ENCODE measurements around the gene PABPC1L.
"Not testable (repeated sequence)": the region's sequence is repeated elsewhere in the genome, so short reads cannot be mapped to it uniquely, and the experiment has no call there.

The PABPC1L gene

DNA sequence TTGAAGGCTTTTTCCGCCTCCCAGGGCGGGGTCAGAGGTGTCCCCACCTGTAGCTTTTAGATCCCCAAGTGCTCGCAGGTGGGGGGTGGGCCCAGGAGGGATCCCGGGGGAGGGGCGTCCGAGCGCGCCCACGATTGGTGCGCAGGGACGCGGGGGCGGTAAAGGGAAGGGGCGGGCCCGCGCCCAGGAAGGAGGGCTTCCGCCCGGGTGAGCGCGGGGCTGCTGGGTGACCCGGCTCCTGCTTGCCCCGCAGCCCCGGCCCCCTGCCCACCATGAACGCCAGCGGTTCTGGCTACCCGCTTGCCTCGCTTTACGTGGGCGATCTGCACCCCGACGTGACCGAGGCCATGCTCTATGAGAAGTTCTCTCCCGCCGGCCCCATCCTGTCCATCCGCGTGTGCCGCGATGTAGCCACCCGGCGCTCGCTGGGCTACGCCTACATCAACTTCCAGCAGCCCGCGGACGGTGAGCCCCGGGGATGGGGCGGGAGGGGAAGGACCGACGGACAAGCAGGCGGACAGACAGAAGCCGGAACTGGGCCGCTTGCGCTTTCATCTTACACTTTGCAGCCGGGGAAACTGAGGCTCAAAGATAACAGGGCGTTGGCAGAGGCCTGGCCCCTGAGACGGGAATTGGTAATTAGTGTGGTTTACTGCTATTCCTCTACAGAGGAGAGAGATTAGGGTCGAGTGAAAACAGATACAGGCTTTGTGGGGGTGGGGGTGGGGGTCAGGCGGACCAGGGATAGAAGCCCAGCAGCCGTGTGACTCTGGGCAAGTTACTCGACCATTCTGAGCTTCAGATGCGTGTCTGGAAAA is at the start of gene PABPC1L:
TSS of gene PABPC1L (plus strand) at position 189 of the 818 bp plus-strand sequence. CDS start at position 273, 84 bp downstream.
- DNase-seq: peak; percentile 80 to 83

GRCh38 chr20:44861531-44862006 is 48.3 kb upstream of the PABPC1L start:
- DNase-seq: no peak

GRCh38 chr20:44862286-44862685 is 47.6 kb upstream of the PABPC1L start:
- DNase-seq: no peak

DNA sequence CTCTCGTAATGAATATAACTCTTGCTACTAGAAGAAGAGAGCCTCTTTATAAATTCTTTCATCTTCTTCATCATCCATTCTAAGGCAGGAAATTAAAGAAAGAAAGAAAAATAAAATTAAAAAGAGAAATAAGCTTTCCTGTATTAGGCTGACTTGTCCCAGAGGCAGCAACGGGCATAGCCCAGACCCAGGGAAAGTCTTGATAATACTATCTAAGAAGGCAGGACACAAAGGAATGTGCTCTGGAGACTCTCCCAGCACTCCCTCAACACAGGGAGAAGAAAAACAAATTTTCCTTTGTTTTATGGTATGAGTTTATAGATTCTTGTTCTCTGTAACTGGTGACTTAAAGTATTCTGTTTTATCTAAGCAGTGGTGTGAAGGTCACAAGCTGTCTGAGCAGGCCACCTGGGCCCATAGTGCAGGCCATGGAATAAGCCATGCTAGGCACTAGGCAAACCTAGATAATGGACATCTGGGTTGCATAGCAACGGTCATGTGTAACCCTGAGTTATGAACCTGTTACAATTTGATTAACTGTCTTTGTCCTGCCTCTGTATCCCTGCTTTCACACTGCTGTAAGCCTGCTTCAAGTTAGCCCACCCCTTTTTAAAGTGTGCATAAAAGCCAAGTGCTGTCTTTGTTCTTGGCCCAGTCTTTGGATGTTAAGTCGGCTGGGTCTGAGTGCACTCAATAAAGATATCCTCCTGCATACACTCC is 46.3 kb upstream of the PABPC1L start:
- not testable (repeated sequence) for DNase-seq

DNA sequence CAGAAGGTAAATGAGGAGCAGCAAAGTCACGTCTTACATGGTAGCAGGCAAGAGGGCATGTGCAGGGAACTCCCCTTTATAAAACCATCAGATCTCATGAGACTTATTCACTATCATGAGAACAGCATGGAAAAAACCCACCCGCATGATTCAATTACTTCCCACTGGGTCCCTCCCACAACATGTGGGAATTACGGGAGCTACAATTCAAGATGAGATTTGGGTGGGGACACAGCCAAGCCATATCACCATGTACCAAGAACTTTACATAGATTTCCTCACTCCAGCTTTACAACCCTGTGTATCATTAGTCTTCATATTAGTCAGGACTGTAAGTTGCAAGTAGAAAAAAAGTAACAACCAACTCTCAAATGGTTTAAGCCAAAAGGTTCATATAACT is 45.4 kb upstream of the PABPC1L start:
- DNase-seq: not testable (repeated sequence)

DNA sequence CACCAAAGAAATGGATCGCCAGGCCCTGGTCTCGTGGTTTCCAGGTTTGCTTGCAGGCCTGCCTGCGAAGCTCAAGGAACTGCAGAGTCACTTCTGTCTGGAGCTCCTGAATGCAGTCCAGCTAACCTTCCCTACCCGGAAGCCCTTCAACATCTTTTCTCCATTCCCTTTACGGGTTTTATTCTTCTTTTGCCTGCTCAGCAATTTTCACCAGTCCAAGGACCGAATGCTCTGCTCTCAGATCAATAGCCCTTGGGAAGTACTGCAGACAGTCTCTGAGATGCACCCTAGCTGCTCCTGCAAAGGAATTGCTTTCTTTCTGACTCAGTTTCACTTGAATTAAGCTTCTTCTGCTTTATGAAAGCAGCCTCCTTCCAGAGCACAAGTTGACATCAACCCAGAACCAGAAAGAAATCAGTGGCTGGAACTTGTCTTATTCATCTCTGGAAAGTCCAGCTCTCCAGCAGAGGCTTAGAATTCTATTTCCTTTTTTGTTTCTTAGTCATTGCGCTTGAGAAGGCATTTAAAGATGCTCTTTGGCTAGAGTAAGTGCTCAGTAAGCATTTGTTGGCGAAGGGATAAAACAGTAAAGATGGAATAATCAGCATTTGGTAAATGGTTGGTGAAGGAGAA is 43.0 kb upstream of the PABPC1L start:
- no peak for DNase-seq

- no peak for DNase-seq
Measured at GRCh38 chr20:44869471-44869870, 40.4 kb upstream of the PABPC1L start.

DNA sequence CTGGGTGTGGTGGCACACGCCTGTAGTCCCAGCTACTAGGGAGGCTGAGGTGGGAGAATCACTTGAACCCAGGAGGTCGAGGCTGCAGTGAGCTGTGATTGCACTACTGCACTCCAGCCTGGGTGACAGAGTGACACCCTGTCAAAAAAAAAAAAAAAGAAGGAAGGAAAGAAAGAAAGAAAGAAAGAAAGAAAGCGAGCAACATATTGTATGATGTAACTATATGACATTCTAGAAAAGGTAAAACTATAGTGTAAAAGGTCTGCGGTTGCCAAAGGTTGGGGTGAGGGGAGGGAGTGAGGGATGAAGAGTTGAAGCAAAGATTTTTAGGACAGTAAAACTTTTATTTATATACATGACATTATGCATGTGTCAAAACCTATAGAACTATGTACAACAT is 27.5 kb upstream of the PABPC1L start:
- not testable (repeated sequence) for DNase-seq

DNA sequence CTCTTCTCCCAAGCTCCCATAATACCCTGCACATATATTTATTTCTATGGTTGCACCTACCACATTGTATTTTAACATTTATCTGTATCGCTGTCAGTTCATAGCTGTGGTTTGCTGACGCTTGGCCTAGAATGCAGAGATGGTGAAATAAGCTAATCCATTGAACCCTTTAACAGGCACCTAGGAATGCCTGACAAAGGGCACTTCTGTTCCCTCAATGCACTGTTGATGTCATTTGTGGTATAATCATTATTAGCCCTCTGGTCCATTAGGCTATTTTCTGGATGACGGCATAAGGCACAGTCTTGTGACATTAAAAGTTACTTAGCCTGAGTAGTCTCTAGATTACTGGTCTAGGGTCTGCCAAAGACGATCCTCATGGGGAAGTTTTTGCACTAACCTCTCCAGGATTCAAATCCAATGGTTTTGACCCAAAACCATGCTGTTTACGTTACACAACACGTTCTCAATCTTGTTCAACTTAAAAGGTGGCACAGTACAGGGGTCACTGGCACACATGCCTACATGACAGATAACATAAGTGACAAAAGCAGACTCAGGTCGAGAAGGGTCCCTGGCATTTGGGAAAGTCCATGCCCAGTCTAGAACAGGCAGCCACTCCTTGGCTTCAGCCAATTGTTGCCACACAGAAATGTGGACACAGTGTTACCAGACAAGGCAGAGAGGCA is 26.5 kb upstream of the PABPC1L start:
- DNase-seq: no peak

GRCh38 chr20:44884907-44885391 is 24.9 kb upstream of the PABPC1L start:
- DNase-seq: no peak

DNA sequence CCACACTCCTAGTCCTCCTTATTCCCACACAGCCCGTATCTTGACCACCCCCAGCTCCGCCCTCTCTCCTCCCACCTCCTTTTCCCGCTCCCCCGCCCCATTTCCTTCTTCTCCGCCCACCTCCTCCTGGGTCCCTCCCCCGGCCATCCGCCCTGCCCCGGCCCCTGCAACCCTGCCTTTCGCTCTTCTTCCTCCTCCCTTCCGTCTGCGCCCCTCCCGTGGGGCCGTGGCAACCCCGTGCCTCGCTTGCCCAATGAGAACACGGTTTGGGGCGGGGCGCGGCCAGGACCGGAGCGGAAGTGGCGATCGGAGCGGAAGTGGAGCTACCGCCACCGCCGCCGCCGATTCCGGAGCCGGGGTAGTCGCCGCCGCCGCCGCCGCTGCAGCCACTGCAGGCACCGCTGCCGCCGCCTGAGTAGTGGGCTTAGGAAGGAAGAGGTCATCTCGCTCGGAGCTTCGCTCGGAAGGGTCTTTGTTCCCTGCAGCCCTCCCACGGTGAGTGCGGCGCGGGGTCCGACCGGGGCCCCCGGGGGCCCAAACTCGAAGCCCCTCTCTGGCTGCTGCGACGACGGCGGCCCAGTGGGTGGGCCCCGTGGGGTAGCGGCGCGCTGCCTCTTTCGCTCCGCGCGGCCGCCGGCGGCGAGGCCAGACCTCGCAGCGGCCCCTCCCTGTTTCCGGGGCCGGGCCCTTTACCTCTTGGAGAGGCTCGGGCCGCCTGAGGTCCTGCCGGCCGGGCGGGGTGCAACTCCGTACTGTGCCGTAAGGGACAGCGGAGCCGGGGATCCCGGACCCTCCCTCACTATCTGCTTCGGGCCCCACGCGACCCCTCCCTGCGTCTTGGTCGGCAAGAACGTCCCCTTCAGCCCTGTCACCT is 24.2 kb upstream of the PABPC1L start, which contains the start of gene YWHAB:
TSS of gene YWHAB (plus strand) at position 314 of the 874 bp plus-strand sequence. CDS start 15,829 bp downstream, outside the sequence.
- peak; percentile 97 to 98 for DNase-seq

DNA sequence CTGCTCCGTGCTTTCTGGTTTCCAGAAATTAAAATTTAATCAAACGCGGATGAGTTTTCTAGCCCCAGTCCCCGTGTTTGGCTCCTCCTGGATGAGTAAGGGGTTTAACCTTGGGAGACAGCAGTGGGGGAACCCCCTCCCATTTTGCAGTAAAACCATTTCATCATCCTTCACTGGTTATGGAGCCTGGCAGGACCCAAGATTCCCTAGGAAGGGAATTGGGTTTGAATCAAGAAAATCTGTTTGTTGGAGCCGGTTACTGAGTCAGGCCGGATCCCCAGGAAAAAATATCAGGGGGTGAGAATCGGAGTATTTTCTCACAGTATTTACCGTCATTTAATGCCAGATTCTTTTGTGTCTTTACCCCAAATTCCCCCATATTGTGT is 23.6 kb upstream of the PABPC1L start:
- no peak for DNase-seq

DNA sequence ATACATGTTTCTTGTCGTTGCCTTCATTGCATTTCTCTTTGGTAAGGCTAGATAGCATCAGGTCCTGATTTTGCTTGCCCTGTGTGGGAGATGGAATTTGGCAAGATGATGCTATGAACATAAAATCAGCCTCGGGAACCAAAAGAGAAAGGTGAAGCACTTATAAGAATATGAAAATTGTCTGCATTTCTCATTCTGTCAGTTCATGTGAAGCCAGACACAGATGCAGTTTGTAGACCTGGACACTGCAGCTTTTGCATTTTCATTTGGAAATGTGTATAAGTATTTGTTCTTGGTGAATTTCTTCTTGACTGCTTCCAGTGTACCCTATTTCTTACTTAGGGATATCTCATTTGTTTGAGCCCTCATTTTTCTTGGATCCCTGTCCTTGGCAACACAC is 23.0 kb upstream of the PABPC1L start:
- no peak for DNase-seq

DNA sequence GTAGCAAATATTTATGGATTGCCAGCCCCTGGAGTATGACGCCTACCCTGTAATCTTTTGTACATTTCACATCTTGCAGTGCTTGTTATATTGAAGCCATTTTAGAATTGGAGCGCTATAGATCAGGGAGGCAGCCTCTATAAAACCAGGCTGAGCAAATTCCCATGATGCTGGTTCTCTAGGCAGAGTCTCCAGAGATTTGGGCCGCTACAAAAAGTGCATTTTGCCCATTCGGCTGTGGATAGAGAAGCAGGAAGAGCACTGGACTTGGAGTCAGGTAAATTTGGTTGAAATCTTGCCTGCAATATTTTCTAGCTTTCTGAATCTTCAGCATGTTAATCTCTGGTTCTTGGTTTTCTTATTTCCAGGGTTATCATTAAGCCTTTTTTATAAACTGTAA is 22.4 kb upstream of the PABPC1L start:
- no peak for DNase-seq

DNA sequence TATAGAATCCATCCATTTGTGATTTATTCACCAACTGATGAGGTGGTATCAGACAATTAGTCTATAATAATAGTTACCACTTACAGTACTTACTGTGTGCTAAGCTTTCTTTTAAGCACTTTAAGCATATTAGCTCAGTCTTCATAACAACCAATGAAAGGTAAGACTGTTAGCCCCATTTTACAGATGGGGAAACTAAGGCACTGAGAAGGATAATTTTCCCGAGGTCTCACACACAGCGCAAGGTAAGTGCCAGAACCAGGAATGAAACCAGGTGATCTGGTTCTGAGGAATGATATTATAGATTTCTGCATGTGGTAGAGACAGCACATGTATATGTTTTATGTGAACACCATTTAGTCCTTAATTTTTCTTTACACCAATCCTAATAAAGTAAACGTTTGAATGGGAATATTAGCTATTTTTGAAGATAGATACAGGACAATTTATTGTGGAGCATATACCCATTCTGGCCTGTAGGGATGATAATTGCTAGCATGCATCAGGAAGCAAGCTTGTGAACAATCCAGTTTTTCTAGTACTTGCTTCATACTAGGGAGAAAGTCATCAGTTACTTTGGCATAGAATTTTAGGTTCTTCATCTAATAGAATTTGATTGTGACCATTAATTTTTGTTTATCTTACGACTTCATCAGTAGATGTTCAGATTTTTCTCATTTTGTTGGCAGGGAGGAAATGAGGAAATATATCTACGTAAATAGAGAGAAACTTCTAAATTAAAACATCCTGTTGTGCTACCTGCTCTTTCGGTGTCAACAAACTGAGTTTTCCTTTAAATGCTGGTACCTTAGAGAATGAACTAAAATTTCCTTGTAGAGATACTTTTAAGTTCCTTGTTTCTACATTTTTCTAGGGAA is 21.4 kb upstream of the PABPC1L start:
- no peak for DNase-seq

GRCh38 chr20:44891826-44892225 is 18.0 kb upstream of the PABPC1L start:
- no peak for DNase-seq

- no peak for DNase-seq
Measured at GRCh38 chr20:44894959-44895358, 14.9 kb upstream of the PABPC1L start.

DNA sequence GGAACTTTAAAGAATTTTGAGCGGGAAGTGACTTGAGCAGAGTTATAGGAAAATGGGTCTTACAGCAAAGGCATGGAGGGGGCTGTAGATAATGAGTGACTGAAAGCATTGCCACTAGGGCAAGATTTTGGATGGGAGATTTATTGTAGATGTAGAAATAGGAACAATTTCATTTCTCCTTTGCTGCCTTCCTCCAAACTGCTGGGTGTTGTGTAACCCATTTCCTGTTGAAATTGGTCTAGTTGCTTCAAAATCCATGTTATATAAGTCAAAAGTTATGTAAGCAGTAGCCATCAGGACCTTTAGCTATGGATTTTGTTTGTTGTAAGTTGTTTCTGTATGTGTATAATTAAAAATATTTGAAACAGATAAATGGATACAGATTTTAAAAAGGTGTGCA is 13.3 kb upstream of the PABPC1L start:
- no peak for DNase-seq

DNA sequence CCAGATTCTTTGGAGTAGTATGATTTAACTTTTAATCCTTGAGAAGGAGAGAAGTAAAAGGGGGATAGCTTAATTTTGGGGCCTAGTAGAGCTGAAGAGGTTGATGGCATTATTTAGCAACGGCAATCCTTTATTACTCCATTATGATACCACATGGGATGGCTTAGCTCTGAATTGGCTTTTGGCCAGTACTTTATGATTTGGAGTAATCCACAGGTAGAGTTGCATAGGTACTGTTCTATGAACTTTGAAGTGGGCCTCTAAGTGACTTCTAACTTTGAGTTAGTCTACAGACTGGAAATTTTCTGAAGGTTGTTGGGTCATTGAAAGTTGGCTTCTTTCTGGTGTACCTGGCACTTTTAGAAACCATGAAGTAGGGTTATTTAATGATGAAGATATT is 12.7 kb upstream of the PABPC1L start:
- DNase-seq: no peak

DNA sequence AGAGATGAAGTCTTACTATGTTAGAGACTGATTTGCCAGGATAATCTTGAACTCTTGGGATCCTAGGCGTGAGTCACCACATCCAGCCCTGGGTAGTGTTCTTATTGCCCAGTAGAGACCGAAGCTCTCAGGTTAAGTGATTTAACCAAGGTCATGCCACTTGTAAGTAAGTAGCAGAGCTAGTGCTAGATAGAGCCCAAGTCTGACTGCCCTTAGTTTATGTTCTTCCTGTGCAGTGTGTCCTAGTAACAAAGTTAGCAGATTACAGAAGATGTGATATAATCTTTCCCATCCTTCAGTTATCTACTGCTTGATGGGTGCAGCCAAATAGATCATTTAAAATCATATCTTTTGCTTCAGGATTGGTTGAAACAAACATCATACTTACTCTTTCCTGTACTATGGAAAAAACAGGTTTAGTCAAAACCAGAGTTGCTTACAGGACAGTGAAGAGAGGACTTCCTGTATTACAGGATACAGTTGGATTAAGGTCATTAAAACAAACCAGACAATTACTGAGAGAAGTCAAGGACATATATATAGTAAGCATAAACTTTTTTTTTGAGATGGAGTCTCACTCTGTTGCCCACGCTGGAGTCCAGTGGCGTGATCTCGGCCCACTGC is 9.5 kb upstream of the PABPC1L start:
- no peak for DNase-seq

All from stimulated activated CD4-positive, alpha-beta T cell treated with anti-CD3 and anti-CD28 coated beads, Interleukin-4, amount 100 ng/mL, for 4 hours (primary cell).